OCI-M2 (cell line): ENCODE measurements around the gene FLVCR1.

ENCODE experiments used
- DNase-seq: peaks from one replicate; lab custom pipeline; 2025; ENCODE audit not compliant: unreplicated experiment; lab: John Stamatoyannopoulos, UW

The FLVCR1 gene

GRCh38 chr1:212915245-212916091, 57.4 kb downstream of the FLVCR1 start:
- no peak for DNase-seq

- no peak for DNase-seq
These were observed 58.5 kb downstream of the FLVCR1 start for GRCh38 chr1:212916481-212917133.

GRCh38 chr1:212917134-212917485, 59.0 kb downstream of the FLVCR1 start:
- no peak for DNase-seq

GRCh38 chr1:212917858-212918257, 59.8 kb downstream of the FLVCR1 start:
- DNase-seq: no peak

GRCh38 chr1:212918824-212919223, 60.7 kb downstream of the FLVCR1 start:
- DNase-seq: no peak

- DNase-seq: no peak
These were observed 62.2 kb downstream of the FLVCR1 start for GRCh38 chr1:212920246-212920645.

- no peak for DNase-seq
These were observed 62.8 kb downstream of the FLVCR1 start for GRCh38 chr1:212920896-212921295.

- DNase-seq: no peak
These were observed 63.9 kb downstream of the FLVCR1 start for GRCh38 chr1:212922016-212922415.

GRCh38 chr1:212926372-212926771, 68.3 kb downstream of the FLVCR1 start:
- DNase-seq: no peak

- no peak for DNase-seq
These were observed 70.5 kb downstream of the FLVCR1 start for GRCh38 chr1:212928323-212929291.

GRCh38 chr1:212930986-212931678, 73.1 kb downstream of the FLVCR1 start:
- DNase-seq: no peak

- DNase-seq: no peak
These were observed 75.9 kb downstream of the FLVCR1 start for GRCh38 chr1:212933815-212934471.

- DNase-seq: no peak
These were observed 77.4 kb downstream of the FLVCR1 start for GRCh38 chr1:212935387-212935981.

GRCh38 chr1:212937034-212937433, 79.0 kb downstream of the FLVCR1 start:
- no peak for DNase-seq

- DNase-seq: no peak
These were observed 80.8 kb downstream of the FLVCR1 start for GRCh38 chr1:212938846-212939245.

GRCh38 chr1:212941452-212941851, 83.4 kb downstream of the FLVCR1 start:
- no peak for DNase-seq

GRCh38 chr1:212942679-212943392, 84.8 kb downstream of the FLVCR1 start:
- no peak for DNase-seq

- no peak for DNase-seq
These were observed 85.3 kb downstream of the FLVCR1 start for GRCh38 chr1:212943393-212943710.

- DNase-seq: no peak
These were observed 86.3 kb downstream of the FLVCR1 start for GRCh38 chr1:212944229-212944901.
